ENCODE data around the gene AGAP1.

Gene AGAP1

GRCh38 chr2:236157366-236157765, 663.5 kb downstream of the AGAP1 start:
- DNase-seq, result no peak

GRCh38 chr2:236157815-236158498, 664.1 kb downstream of the AGAP1 start:
- DNase-seq, result no peak

- DNase-seq, result no peak
Observed at GRCh38 chr2:236158969-236159777, 665.3 kb downstream of the AGAP1 start.

GRCh38 chr2:236159778-236160170, 665.9 kb downstream of the AGAP1 start:
- DNase-seq, result no peak

GRCh38 chr2:236160366-236161081, 666.7 kb downstream of the AGAP1 start:
- no peak for DNase-seq

GRCh38 chr2:236161082-236161462, 667.2 kb downstream of the AGAP1 start:
- DNase-seq, result no peak

GRCh38 chr2:236161531-236161930, 667.7 kb downstream of the AGAP1 start:
- DNase-seq, result no peak

- no peak for DNase-seq
Observed at GRCh38 chr2:236162031-236162845, 668.4 kb downstream of the AGAP1 start.

- no peak for DNase-seq
Observed at GRCh38 chr2:236162882-236163470, 669.1 kb downstream of the AGAP1 start.

- no peak for DNase-seq
Observed at GRCh38 chr2:236163471-236164200, 669.8 kb downstream of the AGAP1 start.

- no peak for DNase-seq
Observed at GRCh38 chr2:236164201-236164924, 670.5 kb downstream of the AGAP1 start.

- DNase-seq, result no peak
Observed at GRCh38 chr2:236164925-236165841, 671.3 kb downstream of the AGAP1 start.

GRCh38 chr2:236165842-236166795, 672.3 kb downstream of the AGAP1 start:
- DNase-seq, result no peak

- DNase-seq, result no peak
Observed at GRCh38 chr2:236166796-236167296, 673.0 kb downstream of the AGAP1 start.

GRCh38 chr2:236167297-236168109, 673.7 kb downstream of the AGAP1 start:
- no peak for DNase-seq

- peak; percentile 45 for DNase-seq
Observed at GRCh38 chr2:236168110-236169080, 674.6 kb downstream of the AGAP1 start, which contains the start of gene GBX2. Gene GBX2, minus strand, starts transcription at chr2:236168386. Its CDS starts 415 bp downstream, at chr2:236167971.

Data from NCI-H226 (cell line).